Esophagus squamous epithelium (tissue), 5 donors: ENCODE data around the gene FOXF1. TPM values are rescaled to one million over a fixed set of nuclear protein-coding genes. Genes with fewer than 3 reads are reported as not detected.

Source experiments
- DNase-seq: peaks from one replicate; lab custom pipeline; 2025; lab: John Stamatoyannopoulos, UW
- H3K27ac ChIP-seq, 4 donors: fragments of 200-600 bp; sonication (generic); one replicate each; pipeline ENCODE4 v1.5.1; 2016 to 2019; ENCODE audit warnings: mild to moderate bottlenecking in 1 of 4
- H3K27me3 ChIP-seq, 4 donors: fragments of 200-600 bp; sonication (generic); 1 replicate in 3 of 4; 2 replicates in 1 of 4; pipeline versions ENCODE4 v1.5.1 to v1.6.0; 2017 to 2021; ENCODE audit warnings: antibody characterized with exemption in 1 of 4
- H3K36me3 ChIP-seq, 3 donors: fragments of 200-600 bp; sonication (generic); one replicate each; pipeline ENCODE4 v1.5.1; 2016 to 2019
- H3K4me1 ChIP-seq, 3 donors: fragments of 200-600 bp; sonication (generic); one replicate each; pipeline ENCODE4 v1.5.1; 2017 to 2019
- H3K4me3 ChIP-seq, 4 donors: fragments of 200-600 bp; sonication (generic); 1 replicate in 3 of 4; 2 replicates in 1 of 4; pipeline ENCODE4 v1.5.1; 2016 to 2019; ENCODE audit warnings: mild to moderate bottlenecking in 2 of 4, moderate library complexity in 1 of 4
- H3K9me3 ChIP-seq, 3 donors: fragments of 200-600 bp; sonication (generic); one replicate each; pipeline ENCODE4 v1.5.1; 2016 to 2019
- POLR2A ChIP-seq, 4 donors: fragments of 450-650 bp; IDR thresholded peaks; one replicate each; pipeline ENCODE4 v1.6.1; 2017; ENCODE audit warnings: antibody characterized with exemption in 4 of 4, mild to moderate bottlenecking in 4 of 4, moderate library complexity in 3 of 4
- WGBS, 2 donors: methylation state at CpG; one replicate each; pipeline ENCODE4 v1.1.5; 2018; 5-methylcytosine and 5-hydroxymethylcytosine counted together
- intact Hi-C: fragments of 100-400 bp; cut with DNase I; formaldehyde crosslinking; loops from one replicate; pipeline ENCODE4 v1.15.0; 2022
- total RNA-seq, 4 donors: library from RNA; depleted of rRNA; stranded (reverse); fragments of >200 nt; gene quantifications; one replicate each; pipeline ENCODE4 v1.1.0, GENCODE V29; 2016
- TF ChIP-seq, protein P1 (sequence below), 6 experiments: fragments of 450-650 bp in 4 of 6; fragments of 200-600 bp in 2 of 6; sonication (generic) in 2 of 6; IDR thresholded peaks; one replicate each; pipeline ENCODE4 v1.5.1; 2016 to 2019; ENCODE audit warnings: antibody characterized with exemption in 6 of 6, mild to moderate bottlenecking in 4 of 6, moderate library complexity in 4 of 6
- donor health status: DM: yes; HTN: yes; CAD: no.

The FOXF1 gene
- total RNA-seq, 4 donors from 2014 or later = 0.76 to 8.6 (median 3.0) TPM

DNA sequence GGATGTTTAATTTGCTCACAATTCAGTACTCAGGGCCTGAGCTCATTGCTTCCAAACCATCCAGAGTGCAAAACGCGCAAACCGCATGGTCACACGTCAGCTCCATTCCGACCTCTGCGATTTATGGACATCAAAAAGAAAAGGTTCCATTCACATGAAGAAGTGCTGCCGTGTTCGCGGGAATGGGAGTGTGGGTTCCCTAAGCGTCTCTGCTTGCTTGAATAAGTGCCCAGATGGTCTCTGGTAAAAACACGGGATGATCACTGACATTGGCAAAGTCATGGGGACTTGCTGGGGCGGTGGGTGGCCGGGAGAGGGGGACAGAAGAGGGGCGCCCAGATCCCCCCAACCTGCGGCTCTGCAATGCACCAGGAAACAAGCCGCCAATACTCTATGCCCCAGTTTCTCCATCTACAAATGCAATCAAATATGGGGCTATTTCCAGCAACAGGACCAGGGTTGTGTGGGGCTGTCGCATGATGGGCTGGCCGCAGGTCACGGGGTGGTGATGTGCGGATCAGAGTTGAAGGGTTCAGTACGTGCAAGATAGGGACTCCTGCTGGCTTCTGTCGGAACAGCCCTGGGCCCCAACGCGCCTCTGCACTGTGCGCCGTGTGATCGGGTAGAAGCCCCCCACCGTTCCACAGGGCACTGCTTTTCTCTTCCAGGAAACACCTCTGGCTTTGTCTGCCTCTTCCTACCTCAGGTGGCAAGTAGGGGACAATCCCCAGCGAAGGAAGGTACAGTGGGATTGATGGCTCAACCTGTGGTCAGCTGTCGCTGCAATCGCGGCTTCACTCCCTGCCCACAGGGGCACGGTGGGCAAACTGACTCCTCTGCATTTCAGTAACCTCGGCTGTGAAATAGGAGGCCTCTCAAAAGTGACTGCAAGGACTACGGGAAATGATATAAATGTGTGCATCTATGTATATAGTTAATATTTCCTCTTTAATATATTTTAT is 11.2 kb downstream of the FOXF1 start:
- no peak for DNase-seq
- Histone ChIP-seq H3K27ac (no peak overlapping the region), H3K36me3 (no peaks in the 10 kb centered on the region), H3K9me3 (no peaks in the 10 kb centered on the region), H3K27me3 (peaks cover 0 to 75% (median 0%) of the 10 kb centered on the region in 4 donors), H3K4me3 (no peak overlapping the region), H3K4me1 (peaks cover 9 to 41% (median 16%) of the 10 kb centered on the region in 3 donors)
- 70 to 76% methylated on average over 24 to 29 of the region's 35 CpGs for WGBS, 2 donors
- intact Hi-C loops = loop anchor here (10.0 kb wide), 1 partner anchor 697 kb away; no protein-coding TSS in a partner anchor
- TF ChIP-seq POLR2A (IDR thresholded peaks at IDR 0.05) = no peak
- TF ChIP-seq, protein P1, sequence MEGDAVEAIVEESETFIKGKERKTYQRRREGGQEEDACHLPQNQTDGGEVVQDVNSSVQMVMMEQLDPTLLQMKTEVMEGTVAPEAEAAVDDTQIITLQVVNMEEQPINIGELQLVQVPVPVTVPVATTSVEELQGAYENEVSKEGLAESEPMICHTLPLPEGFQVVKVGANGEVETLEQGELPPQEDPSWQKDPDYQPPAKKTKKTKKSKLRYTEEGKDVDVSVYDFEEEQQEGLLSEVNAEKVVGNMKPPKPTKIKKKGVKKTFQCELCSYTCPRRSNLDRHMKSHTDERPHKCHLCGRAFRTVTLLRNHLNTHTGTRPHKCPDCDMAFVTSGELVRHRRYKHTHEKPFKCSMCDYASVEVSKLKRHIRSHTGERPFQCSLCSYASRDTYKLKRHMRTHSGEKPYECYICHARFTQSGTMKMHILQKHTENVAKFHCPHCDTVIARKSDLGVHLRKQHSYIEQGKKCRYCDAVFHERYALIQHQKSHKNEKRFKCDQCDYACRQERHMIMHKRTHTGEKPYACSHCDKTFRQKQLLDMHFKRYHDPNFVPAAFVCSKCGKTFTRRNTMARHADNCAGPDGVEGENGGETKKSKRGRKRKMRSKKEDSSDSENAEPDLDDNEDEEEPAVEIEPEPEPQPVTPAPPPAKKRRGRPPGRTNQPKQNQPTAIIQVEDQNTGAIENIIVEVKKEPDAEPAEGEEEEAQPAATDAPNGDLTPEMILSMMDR (IDR thresholded peaks at IDR 0.05) = no peak

DNA sequence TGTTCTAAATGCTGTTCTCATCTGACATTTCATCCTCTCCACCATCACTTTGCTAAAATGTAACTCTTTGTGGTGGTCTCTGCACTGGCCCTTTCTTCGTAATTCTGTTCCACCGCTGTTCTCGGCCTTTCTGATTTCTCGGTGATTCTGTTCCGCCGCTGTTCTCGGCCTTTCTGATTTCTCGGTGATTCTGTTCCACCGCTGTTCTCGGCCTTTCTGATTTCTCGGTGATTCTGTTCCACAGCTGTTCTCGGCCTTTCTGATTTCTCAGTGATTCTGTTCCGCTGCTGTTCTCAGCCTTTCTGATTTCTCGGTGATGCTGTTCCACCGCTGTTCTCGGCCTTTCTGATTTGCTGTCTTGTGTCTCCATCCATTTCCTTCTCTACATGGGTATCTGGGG is 12.3 kb downstream of the FOXF1 start:
- Histone ChIP-seq H3K27ac (no peak overlapping the region), H3K27me3 (peaks cover 0 to 64% (median 0%) of the 10 kb centered on the region in 4 donors), H3K9me3 (no peaks in the 10 kb centered on the region), H3K4me3 (no peak overlapping the region), H3K36me3 (no peaks in the 10 kb centered on the region), H3K4me1 (peaks cover 9 to 32% (median 16%) of the 10 kb centered on the region in 3 donors)
- DNase-seq = no peak
- 73 to 76% methylated on average over 15 to 16 of the region's 16 CpGs for WGBS, 2 donors
- TF ChIP-seq, protein P1 (IDR thresholded peaks at IDR 0.05) = no peak
- no peak for TF ChIP-seq POLR2A (IDR thresholded peaks at IDR 0.05)
- intact Hi-C loops = loop anchor here (10.0 kb wide), 1 partner anchor 698 kb away; no protein-coding TSS in a partner anchor

DNA sequence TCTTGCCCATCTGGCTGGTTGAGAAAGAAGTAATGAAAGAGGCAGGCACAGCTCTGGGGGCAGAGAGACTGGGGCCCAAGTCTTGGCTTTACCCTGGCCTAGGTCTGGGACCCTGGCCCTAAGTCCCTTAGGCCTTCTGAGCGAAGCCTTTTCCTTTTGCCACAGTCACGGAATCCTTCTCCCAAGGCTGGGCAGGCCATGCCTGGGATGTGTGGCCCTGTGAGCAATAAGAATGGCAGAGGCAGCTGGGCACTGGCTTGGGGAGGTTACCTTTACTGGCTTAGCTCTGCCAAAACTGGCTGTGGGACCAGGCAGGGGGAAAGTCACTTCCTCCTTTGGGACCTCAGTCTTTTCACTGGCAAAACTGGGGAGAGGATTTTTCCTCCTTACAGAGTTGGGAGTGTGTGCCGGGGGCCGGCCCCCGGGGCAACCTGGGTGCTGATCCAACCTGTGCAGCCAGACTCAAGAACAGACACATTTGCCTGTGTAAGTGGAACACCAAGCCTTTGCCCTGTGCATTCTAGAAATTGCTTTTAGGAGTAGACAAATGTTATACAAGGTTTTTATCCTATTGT is 12.9 kb downstream of the FOXF1 start:
- TF ChIP-seq, protein P1 (IDR thresholded peaks at IDR 0.05) = no peak
- TF ChIP-seq POLR2A (IDR thresholded peaks at IDR 0.05) = no peak
- intact Hi-C loops = loop anchor here (10.0 kb wide), 1 partner anchor 698 kb away; no protein-coding TSS in a partner anchor

DNA sequence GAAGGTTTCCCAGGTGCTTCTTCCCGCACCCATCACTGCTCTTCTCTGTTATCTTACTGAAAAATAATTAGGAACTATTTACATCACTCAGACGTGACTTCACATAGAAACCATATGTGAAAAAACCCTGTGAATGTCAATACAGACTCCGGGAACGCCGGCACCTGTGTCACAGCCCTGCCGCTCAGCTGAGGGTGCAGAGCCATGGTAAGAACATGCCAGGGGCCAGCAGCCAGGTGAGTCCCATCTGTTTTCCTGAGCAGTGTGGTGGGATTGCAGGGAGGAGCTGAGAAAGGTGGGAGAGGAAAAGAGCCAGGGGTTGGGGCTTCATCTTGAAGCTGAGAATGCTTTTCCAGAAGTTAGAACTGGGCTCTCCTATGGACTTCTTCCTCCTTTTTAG is 13.7 kb downstream of the FOXF1 start:
- no peak overlapping the region for H3K4me3 ChIP-seq
- TF ChIP-seq POLR2A (IDR thresholded peaks at IDR 0.05) = no peak
- TF ChIP-seq, protein P1 (IDR thresholded peaks at IDR 0.05) = no peak
- 18 to 55% methylated on average over 2 to 6 of the region's 6 CpGs for WGBS, 2 donors
- no peaks in the 10 kb centered on the region for H3K9me3 ChIP-seq
- peaks cover 9 to 20% (median 13%) of the 10 kb centered on the region in 3 donors for H3K4me1 ChIP-seq
- DNase-seq = no peak
- H3K27ac ChIP-seq = no peak overlapping the region
- intact Hi-C loops = loop anchor here (10.0 kb wide), 1 partner anchor 699 kb away; no protein-coding TSS in a partner anchor
- no peaks in the 10 kb centered on the region for H3K36me3 ChIP-seq
- H3K27me3 ChIP-seq = peaks cover 0 to 50% (median 0%) of the 10 kb centered on the region in 4 donors

More for the DNA sequence above, 12.9 kb downstream of the FOXF1 start:
- Histone ChIP-seq H3K9me3 (no peaks in the 10 kb centered on the region), H3K4me1 (peaks cover 9 to 26% (median 13%) of the 10 kb centered on the region in 3 donors), H3K4me3 (no peak overlapping the region), H3K27me3 (peaks cover 0 to 58% (median 0%) of the 10 kb centered on the region in 4 donors), H3K36me3 (no peaks in the 10 kb centered on the region), H3K27ac (no peak overlapping the region)
- DNase-seq = no peak
- 80% methylated on average over 1 to 4 of the region's 5 CpGs for WGBS, 2 donors
